Cardiac ventricle fibroblast (primary cell): ENCODE results near the gene HNRNPK. TPM values are rescaled to one million over a fixed set of nuclear protein-coding genes. Genes with fewer than 3 reads are reported as not detected.

Experiments
- total RNA-seq: library from RNA; depleted of rRNA; stranded (reverse); fragments of >200 nt; gene quantifications from 2 replicates; pipeline ENCODE4 v1.2.3, GENCODE V29; 2015

Gene HNRNPK
- 411 and 450 TPM in 2 replicates for total RNA-seq

DNA sequence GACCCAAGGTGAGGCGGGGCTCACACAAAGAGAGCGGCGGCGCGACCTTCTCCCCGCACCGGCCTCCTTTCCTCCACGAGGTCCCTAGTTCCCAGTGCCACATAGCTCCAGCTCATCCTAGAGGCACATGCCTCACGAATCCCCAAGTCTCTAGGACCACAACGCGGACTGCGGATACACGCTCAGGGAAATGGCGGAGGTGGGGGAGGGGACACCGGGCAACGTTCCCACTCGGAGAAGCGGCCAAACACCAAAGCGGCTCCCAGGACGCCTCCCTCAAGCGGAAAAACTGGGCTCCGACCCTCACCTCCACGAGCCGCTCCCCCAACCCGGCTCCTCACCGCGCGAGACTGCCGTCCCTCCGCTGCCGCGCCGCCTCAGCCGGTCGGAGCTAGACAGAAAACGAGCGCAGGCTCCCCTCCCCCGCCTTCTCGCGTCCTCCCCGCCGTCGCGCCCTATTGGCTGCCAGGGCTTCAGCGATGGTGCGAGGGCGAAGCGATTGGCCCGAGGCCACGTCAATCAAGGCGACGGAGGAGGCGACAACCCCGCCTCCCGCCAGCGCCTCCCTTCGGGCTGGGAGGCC lies at the start of gene HNRNPK:
Gene HNRNPK (minus strand): TSS at position 404 of the 583 bp plus-strand sequence. CDS start 1,963 bp downstream, outside the sequence.

DNA sequence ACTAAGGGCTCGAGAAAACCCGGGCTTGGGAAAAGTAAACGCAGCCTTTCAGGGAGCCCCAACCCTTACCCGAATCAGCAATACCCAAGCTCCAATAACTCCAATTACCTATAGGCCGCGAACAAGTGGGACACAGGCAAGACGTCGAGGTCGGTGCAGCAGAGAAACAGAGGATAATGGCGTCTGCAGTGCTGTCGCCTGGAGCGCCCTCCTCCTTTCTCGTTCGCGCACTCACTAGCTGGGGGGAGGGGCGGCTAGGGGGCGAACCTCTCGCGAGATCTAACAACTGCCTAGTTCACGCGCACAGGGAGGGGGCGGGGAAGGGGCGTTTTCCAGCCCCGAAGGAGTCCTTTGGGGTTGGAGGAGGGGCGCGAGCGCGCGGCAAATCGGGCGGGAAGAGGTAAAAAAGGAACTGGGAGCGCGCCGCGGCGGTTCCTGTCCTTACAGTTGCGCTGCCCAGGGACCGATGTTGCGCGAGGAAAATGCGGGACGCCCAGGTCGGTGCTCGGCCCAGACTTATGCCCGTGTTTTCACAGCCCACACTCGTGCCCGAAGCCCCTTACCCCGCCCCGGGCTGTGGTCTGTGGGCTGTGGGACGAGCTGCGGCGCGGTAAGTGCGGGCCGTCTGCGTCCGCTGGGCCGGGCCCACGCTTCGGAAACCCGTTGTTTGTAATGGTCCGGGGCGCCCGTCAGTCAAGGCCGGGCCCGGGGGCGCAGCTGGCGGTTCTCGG lies 545 bp upstream of the HNRNPK start, which contains the start of gene RMI1:
Gene RMI1 (plus strand): TSS at position 411 of the 731 bp plus-strand sequence. CDS start 20,182 bp downstream, outside the sequence.

DNA sequence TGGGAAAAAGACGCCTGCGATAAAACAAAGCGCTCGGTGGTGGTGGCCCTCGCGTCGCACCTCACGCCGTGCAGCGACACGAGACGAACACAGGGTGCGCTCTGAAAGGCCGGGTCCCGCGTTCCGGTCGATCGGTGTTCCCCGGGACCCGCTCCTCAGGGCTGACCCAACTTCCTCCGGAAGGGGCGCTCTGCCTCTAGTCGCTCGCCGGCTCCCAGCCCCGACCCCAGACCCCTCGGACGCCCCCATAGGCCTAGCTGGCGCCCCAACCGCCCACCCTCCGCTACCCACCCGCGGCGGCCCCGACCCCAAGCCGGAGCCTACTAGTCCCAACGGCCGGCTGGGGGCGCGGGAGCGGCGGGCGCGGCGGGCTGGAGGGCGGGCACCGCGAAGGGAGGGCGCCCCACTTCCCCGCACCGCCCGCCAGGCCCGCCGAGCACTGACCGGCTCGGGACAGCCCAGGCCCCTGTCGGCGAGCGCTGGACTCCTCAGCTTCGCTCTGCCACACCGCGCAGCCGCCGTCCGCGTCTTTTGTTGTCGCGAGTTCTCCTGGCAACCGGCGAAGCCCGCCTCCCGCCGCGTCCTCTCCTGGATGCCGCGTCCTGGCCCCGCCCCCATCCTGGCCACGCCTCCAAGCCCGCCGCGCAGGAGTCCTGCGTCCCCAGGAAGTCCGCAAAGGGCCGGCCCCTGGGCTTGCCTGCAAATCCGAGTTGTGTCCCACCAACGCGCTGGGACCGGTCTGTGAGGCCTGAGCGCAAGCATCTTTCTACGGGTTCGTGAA lies 58.9 kb downstream of the HNRNPK start, which contains the start of gene KIF27:
Gene KIF27 (minus strand): TSS at position 506 of the 781 bp plus-strand sequence. CDS start 5,841 bp downstream, outside the sequence.

Other genes with a start within 250 kb of the HNRNPK start
- 0.44 and 1.3 TPM in 2 replicates for gene GKAP1, start 162.4 kb downstream of the HNRNPK start, total RNA-seq
- 1.1 and 1.6 TPM in 2 replicates for gene KIF27, start 58.8 kb downstream of the HNRNPK start, total RNA-seq
- gene RMI1, start 590 bp upstream of the HNRNPK start, total RNA-seq: 3.4 and 4.7 TPM in 2 replicates